Measurements from ENCODE around the gene HPS1.

The HPS1 gene

DNA sequence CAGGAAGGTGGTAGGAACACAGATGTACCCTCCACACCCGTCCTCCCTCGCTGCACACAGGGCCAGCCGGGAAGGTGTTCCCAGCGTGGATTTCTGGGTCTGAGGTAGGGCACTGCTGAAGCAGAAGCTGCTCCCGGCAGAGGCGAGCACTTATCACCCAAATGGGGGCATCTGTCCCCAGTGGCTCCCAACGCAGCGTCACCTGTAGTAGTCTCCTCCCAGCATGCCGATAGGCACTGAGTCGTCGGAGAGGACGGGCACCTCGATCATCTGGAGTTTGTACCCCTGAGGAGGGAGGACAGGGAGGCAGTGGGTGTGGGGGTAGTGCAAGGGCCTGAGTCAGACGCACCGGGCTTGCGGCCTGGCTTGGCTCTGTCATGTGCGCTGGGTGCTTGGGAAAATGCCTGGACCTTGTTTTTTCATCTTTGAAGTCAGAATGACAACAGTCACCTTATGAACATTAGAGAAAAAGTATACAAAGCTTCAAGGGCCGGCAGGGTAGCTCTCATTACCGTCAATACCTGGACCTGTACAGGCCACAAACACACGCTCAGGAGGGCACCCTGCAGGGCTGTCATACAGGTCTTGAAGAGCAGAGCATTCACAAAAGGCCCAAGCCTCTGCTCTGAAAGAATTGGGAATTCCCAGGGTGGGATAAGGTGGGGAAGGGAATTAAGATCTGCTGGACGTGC lies 28.6 kb downstream of the HPS1 start:
- TF ChIP-seq GATA2 (IDR thresholded peaks at IDR 0.05; ENCODE audit: low read depth, low read length) (no peak), GATA3 (IDR thresholded peaks at IDR 0.05; ENCODE audit: low read depth, low read length) (no peak)

DNA sequence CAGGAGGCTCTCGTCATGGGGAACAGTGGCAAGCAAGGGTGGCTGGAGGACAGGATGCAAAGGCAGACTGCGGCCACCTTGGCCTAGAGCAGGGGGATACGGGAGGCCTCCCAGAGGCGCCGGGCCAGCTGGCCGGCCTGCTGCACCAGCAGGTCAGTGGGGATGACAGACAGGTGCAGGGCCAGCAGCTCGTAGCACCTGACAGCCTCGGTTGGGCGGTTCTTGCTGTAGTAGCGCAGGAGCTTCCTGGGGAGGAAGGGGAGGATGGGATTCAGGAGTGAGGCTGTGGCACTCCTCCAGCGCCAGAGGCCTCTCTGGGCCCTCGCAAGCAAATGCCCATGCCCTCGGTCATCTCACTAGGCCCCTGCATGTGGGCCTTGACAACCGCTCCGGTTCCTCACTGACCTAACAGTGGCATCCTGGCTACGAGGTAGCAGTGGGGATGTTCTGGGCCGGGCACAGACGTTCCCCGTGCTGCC lies 29.2 kb downstream of the HPS1 start:
- no peak for TF ChIP-seq GATA3 (IDR thresholded peaks at IDR 0.05; ENCODE audit: low read depth, low read length)
- TF ChIP-seq GATA2 (IDR thresholded peaks at IDR 0.05; ENCODE audit: low read depth, low read length), result no peak

DNA sequence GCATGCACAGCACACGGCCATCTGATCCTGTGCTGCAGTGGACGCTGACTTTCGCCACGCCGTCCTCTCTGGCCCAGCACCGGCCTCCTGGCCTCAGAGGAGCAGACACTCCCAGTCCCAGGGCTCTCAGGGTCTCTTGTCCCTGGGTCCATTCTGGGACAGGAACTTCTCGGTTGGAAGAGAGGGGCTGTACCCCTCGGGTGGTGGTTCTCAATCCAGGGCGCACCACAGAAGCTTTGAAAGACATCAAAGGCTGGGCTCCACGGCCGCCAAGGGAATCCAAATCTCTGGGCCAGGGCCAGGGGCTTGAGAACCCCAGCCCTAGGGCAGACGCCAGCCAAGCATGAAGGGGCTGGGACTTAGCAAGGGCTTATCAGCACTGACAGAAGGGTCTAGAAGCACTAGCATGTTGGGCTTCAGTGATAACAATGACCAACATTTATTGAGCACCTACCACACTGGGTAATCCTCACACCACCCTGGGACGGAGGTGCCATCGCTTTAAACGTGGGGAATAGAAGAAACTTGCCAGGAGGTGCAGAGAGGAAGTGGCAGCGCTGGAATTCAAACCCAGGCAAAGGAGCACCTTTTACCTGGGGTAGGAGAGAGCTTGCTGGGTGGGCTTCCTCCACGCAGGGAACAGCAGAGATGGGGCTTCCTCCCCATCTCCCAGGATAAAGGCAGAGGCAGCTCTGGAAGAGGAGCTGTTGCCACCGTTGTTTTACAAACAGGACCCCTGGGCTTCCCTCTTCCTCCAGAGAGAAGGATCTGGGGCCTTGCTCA lies 29.9 kb downstream of the HPS1 start:
- no peak for TF ChIP-seq GATA2 (IDR thresholded peaks at IDR 0.05; ENCODE audit: low read depth, low read length)
- no peak for TF ChIP-seq GATA3 (IDR thresholded peaks at IDR 0.05; ENCODE audit: low read depth, low read length)

DNA sequence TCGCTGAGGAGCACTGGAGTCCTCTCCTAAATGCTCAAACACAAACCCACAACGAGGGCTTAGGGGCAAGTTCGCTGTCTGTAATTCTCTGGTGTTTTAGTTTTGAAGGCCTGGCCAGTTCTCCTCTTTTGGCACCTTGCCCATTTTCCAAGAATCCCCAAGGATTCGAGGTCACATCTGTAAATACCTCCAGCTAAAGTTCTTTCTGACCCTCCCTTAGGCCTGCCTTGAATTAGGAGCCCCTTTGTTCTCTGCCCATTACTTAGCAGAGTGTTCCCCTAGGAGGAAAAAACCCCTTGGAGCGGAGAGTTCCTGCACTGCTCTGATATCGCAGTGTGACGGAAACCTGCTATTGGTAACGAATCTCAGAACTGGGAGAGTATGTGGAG lies 31.0 kb downstream of the HPS1 start:
- no peak for TF ChIP-seq GATA3 (IDR thresholded peaks at IDR 0.05; ENCODE audit: low read depth, low read length)
- TF ChIP-seq GATA2 (IDR thresholded peaks at IDR 0.05; ENCODE audit: low read depth, low read length), result no peak

DNA sequence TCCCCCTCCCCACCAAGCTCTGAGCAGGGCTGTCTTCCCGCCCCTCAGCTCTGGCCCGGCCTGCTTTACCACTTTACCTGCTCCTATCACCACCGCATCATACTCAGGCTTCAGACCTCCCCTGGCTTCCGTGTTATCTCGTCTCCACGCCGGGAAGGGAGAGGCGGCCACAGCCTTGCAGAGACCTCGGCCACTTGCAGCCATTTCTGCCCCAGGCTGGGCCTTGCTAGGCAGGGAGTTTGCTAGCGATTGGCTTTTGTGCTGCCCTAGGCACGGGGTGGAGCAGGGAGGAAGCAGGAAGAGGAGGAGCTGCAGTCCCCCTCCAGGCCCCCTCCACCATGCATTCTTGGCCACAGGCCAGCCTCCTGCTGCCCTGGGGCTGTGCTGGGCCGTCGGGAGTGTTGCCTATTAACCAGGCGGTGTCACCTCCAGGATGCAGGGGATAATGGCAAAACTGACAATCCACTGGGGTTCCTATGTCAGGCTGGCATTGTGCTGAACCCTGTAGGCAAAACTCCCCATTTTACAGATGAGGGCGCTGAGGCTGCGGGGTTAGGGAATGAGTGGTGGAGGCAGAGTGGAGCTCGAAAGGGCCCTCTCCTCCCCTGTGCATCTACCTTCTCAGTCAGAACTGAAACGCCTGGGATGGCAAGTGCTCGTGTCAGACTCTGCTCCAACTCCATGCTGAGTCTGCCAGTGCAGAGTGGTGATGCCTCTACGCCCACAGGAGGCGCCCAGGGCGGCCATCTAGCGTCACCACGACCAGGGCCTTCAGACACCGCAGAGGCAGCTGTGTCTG lies 31.6 kb downstream of the HPS1 start, which contains the start of gene PYROXD2:
TSS of gene PYROXD2 (minus strand) at position 251 of the 799 bp plus-strand sequence. CDS start at position 204, 47 bp downstream.
- TF ChIP-seq GATA2 (IDR thresholded peaks at IDR 0.05; ENCODE audit: low read depth, low read length), result no peak
- TF ChIP-seq GATA3 (IDR thresholded peaks at IDR 0.05; ENCODE audit: low read depth, low read length), result no peak

DNA sequence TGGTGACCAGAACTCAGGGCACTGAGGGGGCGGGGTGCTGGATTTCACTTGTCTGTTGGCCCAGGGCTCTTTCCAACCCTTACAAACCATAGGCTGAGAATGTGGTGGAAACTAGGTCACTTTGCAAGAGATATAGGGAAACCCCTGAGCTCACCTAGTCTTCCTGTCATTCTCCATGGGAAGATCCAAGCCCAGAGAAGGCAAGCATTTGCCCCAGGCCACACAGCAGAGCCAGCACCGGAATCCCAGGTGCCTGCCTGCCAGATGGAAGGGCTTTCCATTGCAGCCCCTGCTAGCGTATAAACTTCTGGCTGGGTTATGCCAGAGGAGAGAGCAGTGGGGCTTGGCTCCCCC lies 32.2 kb downstream of the HPS1 start:
- TF ChIP-seq GATA2 (IDR thresholded peaks at IDR 0.05; ENCODE audit: low read depth, low read length), result no peak
- no peak for TF ChIP-seq GATA3 (IDR thresholded peaks at IDR 0.05; ENCODE audit: low read depth, low read length)

DNA sequence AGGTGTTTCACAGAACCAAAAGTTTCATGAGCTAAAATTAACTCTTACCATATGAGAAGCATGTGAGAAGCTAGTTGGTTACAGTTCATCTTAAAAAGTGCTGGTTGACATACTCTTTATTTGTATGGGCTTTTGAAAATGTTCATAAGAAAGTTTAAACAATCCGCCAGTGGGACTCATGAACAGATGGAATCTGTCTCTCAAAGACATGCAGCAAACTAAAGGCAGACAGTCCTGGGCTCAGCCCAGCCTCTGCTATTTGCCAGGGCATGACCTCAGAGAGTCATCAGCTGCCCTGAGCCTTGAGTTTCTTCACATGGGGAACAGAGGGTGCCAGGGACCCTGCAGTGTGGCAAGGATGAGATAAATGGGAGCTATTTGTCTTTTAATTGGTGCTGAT lies 35.0 kb downstream of the HPS1 start:
- TF ChIP-seq GATA3 (IDR thresholded peaks at IDR 0.05; ENCODE audit: low read depth, low read length), result no peak
- TF ChIP-seq GATA2 (IDR thresholded peaks at IDR 0.05; ENCODE audit: low read depth, low read length), result no peak

DNA sequence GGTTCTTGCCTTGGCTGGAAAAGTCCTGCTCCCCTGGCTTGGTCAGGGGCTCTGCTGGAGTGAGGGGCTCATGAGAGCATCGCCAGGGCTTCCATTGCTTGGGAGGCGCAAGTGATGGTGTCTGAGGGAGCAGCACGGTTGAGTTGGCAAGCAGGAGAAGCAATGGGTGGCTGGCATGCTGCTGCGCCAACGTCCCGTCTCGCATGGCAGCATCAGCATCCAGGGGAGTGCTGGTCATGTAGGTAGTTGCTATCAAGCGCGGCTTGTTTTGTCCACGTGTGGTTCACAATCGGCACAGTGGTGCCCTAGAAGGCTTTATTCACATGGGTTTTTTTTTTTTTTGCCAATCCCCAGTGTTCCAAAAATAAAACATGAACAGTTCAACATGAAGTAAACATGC lies 35.6 kb downstream of the HPS1 start:
- TF ChIP-seq GATA2 (IDR thresholded peaks at IDR 0.05; ENCODE audit: low read depth, low read length), result no peak

DNA sequence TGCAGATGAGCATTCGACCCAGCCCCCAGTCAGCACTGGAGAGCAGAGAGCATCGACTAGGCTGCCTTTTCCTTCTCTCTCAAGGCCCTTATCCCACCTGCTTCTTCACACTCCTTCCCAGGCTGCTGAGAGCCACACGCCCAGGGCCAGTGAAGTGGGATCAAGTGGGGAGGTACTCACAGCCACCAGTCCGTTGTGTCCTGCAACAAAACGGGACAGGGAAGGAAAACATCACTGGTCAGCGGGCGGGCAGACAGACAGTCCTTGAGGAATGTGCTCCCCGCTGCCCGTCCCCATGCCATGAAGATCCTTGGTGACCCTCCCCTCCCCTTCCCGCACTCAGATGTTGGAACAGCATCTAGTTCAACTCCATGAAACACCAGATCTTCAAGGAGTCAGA lies 36.0 kb downstream of the HPS1 start:
- TF ChIP-seq GATA2 (IDR thresholded peaks at IDR 0.05; ENCODE audit: low read depth, low read length), result no peak
- no peak for TF ChIP-seq GATA3 (IDR thresholded peaks at IDR 0.05; ENCODE audit: low read depth, low read length)

DNA sequence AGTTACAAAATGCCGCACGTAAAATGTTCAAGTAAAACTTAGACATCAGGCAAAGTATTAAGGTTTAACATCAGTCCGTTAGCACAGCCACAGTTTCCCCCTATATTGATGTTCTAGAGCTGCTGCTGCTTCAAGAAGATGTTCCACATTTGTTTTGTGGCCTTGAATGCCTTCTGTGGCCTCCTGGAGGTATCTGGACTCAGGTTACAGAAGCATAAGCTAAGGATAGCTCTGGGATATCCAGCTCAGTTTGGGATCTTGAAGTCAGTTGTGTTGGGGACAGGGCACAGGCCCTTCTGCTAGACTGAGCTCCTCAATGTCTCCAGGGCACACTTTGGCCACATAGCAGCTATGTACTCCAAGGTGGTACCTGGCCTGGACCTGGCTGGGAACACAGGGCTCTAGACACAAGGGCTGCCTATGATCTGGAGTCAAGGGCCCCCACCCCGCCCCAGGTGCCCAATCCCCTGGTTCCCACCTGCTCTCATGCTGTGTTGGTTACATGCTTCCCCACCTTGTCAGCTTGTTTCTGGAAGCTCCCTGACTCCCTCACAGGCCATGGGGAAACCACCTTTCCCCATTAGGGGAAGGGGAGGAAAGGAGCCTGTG lies 36.5 kb downstream of the HPS1 start:
- no peak for TF ChIP-seq GATA3 (IDR thresholded peaks at IDR 0.05; ENCODE audit: low read depth, low read length)
- TF ChIP-seq GATA2 (IDR thresholded peaks at IDR 0.05; ENCODE audit: low read depth, low read length), result no peak

DNA sequence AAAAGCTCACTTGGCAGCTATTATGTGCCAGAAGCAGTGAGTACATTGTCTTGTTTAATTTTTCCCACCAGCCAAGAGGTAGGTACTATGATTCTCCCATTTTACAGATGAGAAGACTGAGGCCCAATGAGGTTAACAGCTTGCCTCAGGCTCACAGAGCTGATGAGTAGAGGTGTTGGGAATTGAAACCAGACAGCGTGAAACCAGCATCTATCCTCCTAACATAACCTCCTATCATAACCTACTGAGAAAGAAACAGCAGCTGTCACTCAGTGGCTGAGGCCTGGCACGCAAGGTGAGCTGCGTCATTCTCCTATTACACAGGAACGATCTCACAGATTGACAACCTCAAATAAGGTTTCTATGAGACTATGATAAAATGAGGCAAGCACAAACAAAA lies 37.9 kb downstream of the HPS1 start:
- TF ChIP-seq GATA2 (IDR thresholded peaks at IDR 0.05; ENCODE audit: low read depth, low read length) (no peak), GATA3 (IDR thresholded peaks at IDR 0.05; ENCODE audit: low read depth, low read length) (no peak)

DNA sequence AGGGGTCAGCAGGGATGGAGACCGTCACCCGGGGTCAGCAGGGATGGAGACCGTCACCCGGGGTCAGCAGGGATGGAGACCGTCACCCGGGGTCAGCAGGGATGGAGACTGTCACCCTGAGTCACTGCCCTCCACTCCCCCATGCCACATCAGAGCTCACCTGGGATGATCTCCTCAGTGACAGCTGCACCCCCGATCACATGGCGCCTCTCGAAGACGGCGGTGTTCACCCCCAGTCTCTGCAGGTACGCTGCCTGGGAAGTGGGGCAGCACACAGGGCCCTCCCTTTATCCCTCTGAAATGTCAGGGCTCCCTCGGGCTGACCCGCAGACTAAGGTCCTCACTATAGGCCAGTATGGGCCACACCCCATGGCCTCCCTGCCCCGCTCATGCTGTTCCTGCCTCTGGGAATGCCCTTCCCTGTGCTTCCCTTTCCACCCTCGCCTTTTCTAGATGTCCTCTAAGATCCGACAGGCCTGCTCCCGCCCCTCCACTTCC lies 38.9 kb downstream of the HPS1 start:
- TF ChIP-seq GATA2 (IDR thresholded peaks at IDR 0.05; ENCODE audit: low read depth, low read length) (no peak), GATA3 (IDR thresholded peaks at IDR 0.05; ENCODE audit: low read depth, low read length) (no peak)

DNA sequence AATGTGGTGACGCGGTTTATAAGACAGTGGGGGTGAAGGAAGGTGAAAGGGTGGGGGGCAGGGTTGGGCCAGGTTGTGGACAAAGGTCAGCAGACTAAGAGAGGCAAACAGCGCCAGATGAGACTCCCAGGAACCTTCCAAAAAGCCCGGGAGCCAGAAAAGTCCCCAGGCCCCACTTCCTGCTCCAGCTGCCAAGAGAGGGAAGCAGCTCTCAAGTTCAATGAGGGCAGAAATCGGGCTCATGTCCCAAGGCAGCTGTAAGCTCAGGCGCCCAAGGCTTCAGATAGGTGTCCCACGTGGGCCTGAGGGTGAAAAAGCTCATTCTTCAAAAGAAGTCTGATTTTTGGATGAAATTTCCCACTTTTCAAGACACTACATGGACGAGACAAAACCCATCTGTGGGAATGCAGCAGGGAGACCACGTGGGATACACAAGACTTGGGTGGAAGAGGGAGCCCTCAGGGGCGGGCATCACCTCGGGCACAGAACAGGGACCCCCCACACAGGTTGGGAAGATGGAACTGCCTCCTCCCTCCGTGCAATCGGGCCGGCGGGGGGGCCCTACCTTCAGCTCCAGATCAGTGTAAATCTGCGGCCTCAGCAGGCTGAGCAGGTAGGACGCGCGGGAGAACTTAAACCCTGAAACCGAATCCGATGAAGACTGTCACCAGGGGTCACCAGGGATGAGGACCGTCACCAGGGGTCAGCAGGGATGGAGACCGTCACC lies 39.6 kb downstream of the HPS1 start:
- TF ChIP-seq GATA2 (IDR thresholded peaks at IDR 0.05; ENCODE audit: low read depth, low read length), result no peak
